Liver (tissue), 9 donors: ENCODE results near the gene GSTA1. TPM values are rescaled to one million over a fixed set of nuclear protein-coding genes. Genes with fewer than 3 reads are reported as not detected.
A peak's percentile ranks its signal among the peaks of the same experiment; 100 is the strongest.
"Not testable (repeated sequence)": the region's sequence is repeated elsewhere in the genome, so short reads cannot be mapped to it uniquely, and the experiment has no call there.

Source experiments
- DNase-seq: peaks from one replicate; pipeline ENCODE4 v3.0.0-alpha.2; 2017; ENCODE audit warnings: low spot score
- H3K27ac ChIP-seq, 2 donors: one replicate each; pipeline ENCODE4 v1.7.0; 2013; ENCODE audit warnings: inconsistent platforms in 2 of 2, low read length in 2 of 2, control low read depth in 1 of 2, low read depth in 1 of 2, mild to moderate bottlenecking in 1 of 2
- H3K27me3 ChIP-seq, 4 donors: one replicate each; pipeline versions ENCODE4 v1.6.1 to v1.7.0; 2013; ENCODE audit warnings: low read length in 3 of 4, inconsistent platforms in 1 of 4, mild to moderate bottlenecking in 1 of 4, moderate library complexity in 1 of 4; ENCODE audit not compliant: control insufficient read depth in 4 of 4, insufficient read depth in 4 of 4
- H3K36me3 ChIP-seq, 4 donors: one replicate each; pipeline versions ENCODE4 v1.6.1 to v1.7.0; 2013; ENCODE audit warnings: low read length in 3 of 4, mild to moderate bottlenecking in 3 of 4, low read depth in 1 of 4, moderate library complexity in 1 of 4; ENCODE audit not compliant: control insufficient read depth in 4 of 4, insufficient read depth in 3 of 4
- H3K4me1 ChIP-seq, 4 donors: one replicate each; pipeline versions ENCODE4 v1.6.1 to v1.7.0; 2013; ENCODE audit warnings: low read length in 3 of 4, mild to moderate bottlenecking in 3 of 4, moderate library complexity in 1 of 4; ENCODE audit not compliant: control insufficient read depth in 4 of 4, insufficient read depth in 4 of 4
- H3K4me3 ChIP-seq, 3 donors: one replicate each; pipeline versions ENCODE4 v1.6.1 to v1.7.0; 2013; ENCODE audit warnings: low read length in 3 of 3, control low read depth in 1 of 3, low read depth in 1 of 3, mild to moderate bottlenecking in 1 of 3
- H3K9ac ChIP-seq, 2 donors: one replicate each; pipeline ENCODE4 v1.7.0; 2013; ENCODE audit warnings: low read length in 2 of 2, mild to moderate bottlenecking in 2 of 2, moderate library complexity in 2 of 2, control low read depth in 1 of 2, low read depth in 1 of 2
- H3K9me3 ChIP-seq, 4 donors: one replicate each; pipeline versions ENCODE4 v1.6.1 to v1.7.0; 2013; ENCODE audit warnings: low read length in 3 of 4; ENCODE audit not compliant: control insufficient read depth in 4 of 4
- ATF3 ChIP-seq: IDR thresholded peaks from 2 replicates; pipeline ENCODE4 v1.6.1; 2016; ENCODE audit warnings: antibody characterized with exemption
- EGR1 ChIP-seq, 2 donors: IDR thresholded peaks; 2 replicates each; pipeline ENCODE4 v1.6.1; 2016 to 2018; ENCODE audit warnings: antibody characterized with exemption in 2 of 2, low read depth in 2 of 2
- FOXA2 ChIP-seq: IDR thresholded peaks from 2 replicates; pipeline ENCODE4 v1.6.1; 2016; ENCODE audit warnings: antibody characterized with exemption
- GABPA ChIP-seq, 2 donors: IDR thresholded peaks in 1 of 2; conservative IDR thresholded peaks in 1 of 2; 2 replicates each; pipeline ENCODE4 v1.6.1; 2016; ENCODE audit warnings: antibody characterized with exemption in 2 of 2, mild to moderate bottlenecking in 1 of 2, moderate library complexity in 1 of 2
- HNF4A ChIP-seq, 2 donors: conservative IDR thresholded peaks; 2 replicates each; pipeline ENCODE4 v1.6.1; 2016; ENCODE audit warnings: antibody characterized with exemption in 2 of 2, mild to moderate bottlenecking in 2 of 2
- HNF4G ChIP-seq: IDR thresholded peaks from 2 replicates; pipeline ENCODE4 v1.6.1; 2016; ENCODE audit warnings: antibody characterized with exemption
- JUND ChIP-seq, 2 donors: IDR thresholded peaks; 2 replicates each; pipeline ENCODE4 v1.6.1; 2016; ENCODE audit warnings: antibody characterized with exemption in 2 of 2
- MAX ChIP-seq: IDR thresholded peaks from 2 replicates; pipeline ENCODE4 v1.6.1; 2016; ENCODE audit warnings: antibody characterized with exemption
- RAD21 ChIP-seq, 2 donors: IDR thresholded peaks; 2 replicates each; pipeline ENCODE4 v1.6.1; 2016; ENCODE audit warnings: antibody characterized with exemption in 2 of 2, mild to moderate bottlenecking in 2 of 2
- REST ChIP-seq: IDR thresholded peaks from 2 replicates; pipeline ENCODE4 v1.6.1; 2016; ENCODE audit warnings: antibody characterized with exemption, mild to moderate bottlenecking
- RXRA ChIP-seq, 2 donors: IDR thresholded peaks; 2 replicates each; pipeline ENCODE4 v1.6.1; 2017 to 2018; ENCODE audit warnings: antibody characterized with exemption in 2 of 2, mild to moderate bottlenecking in 1 of 2
- SP1 ChIP-seq: IDR thresholded peaks from 2 replicates; pipeline ENCODE4 v1.6.1; 2018; ENCODE audit warnings: antibody characterized with exemption, mild to moderate bottlenecking
- TAF1 ChIP-seq: conservative IDR thresholded peaks from 2 replicates; pipeline ENCODE4 v1.6.1; 2016; ENCODE audit warnings: antibody characterized with exemption, mild to moderate bottlenecking
- YY1 ChIP-seq: IDR thresholded peaks from 2 replicates; pipeline ENCODE4 v1.6.1; 2016; ENCODE audit warnings: antibody characterized with exemption, mild to moderate bottlenecking
- WGBS: extraction: QIAGEN DNeasy Blood & Tissue Kit; methylation state at CpG from one replicate; pipeline ENCODE4 v1.1.7; 2013; 5-methylcytosine and 5-hydroxymethylcytosine counted together
- polyA plus RNA-seq, 2 donors: library from polyadenylated mRNA; stranded (reverse) in 1 of 2; unstranded in 1 of 2; fragments of 200-250 nt in 1 of 2; fragments of >200 nt in 1 of 2; fragmentation: Nextera tagmentation in 1 of 2; extraction: Ambion mirVana in 1 of 2; gene quantifications; one replicate each; pipeline versions ENCODE4 v1.2.1 to v1.2.3, GENCODE V29; 2013 to 2015
- total RNA-seq, 2 donors: library from RNA; depleted of rRNA; stranded (reverse); fragments of >200 nt; gene quantifications; one replicate each; pipeline ENCODE4 v1.2.3, GENCODE V29; 2014
- TF ChIP-seq, protein P1 (sequence below): IDR thresholded peaks from 2 replicates; pipeline ENCODE4 v1.6.1; 2016; ENCODE audit warnings: antibody characterized with exemption
- TF ChIP-seq, protein P2 (sequence below): fragments of 150-350 bp; IDR thresholded peaks from 2 replicates; pipeline ENCODE4 v1.5.1; 2017; ENCODE audit warnings: improper control_type of control experiment, low read depth, low read length; ENCODE audit not compliant: missing input control
- donor health status: healthy.
- donor health status: healthy.
- donor health status: healthy.
- donor health status: healthy.
- donor health status: healthy.

Gene GSTA1
- total and polyA plus RNA-seq, 4 donors: 59.4 to 247 (median 145) TPM

DNA sequence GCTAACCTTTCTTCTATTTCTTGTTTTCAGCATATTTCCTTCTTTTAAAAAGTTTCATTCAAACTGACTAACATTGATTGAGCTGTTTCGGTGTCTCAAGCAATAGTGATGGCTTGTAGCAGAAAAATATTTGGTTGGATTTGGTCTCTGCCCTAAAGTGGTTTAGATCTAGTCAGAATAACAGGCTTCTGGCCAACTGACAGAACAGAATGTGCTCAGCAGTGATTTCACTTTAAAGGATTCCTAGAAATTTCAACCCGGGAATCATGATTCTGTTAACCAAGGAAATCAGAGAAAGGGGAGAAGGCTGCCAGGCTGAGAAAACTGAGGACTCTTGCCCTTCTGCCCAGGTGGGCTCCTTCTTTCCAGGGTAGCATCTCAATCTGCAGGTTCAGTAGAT lies 16.6 kb upstream of the GSTA1 start (continued):
- TF ChIP-seq FOXA2: no peak
- TF ChIP-seq, protein P1, sequence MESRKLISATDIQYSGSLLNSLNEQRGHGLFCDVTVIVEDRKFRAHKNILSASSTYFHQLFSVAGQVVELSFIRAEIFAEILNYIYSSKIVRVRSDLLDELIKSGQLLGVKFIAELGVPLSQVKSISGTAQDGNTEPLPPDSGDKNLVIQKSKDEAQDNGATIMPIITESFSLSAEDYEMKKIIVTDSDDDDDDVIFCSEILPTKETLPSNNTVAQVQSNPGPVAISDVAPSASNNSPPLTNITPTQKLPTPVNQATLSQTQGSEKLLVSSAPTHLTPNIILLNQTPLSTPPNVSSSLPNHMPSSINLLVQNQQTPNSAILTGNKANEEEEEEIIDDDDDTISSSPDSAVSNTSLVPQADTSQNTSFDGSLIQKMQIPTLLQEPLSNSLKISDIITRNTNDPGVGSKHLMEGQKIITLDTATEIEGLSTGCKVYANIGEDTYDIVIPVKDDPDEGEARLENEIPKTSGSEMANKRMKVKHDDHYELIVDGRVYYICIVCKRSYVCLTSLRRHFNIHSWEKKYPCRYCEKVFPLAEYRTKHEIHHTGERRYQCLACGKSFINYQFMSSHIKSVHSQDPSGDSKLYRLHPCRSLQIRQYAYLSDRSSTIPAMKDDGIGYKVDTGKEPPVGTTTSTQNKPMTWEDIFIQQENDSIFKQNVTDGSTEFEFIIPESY: no peak

DNA sequence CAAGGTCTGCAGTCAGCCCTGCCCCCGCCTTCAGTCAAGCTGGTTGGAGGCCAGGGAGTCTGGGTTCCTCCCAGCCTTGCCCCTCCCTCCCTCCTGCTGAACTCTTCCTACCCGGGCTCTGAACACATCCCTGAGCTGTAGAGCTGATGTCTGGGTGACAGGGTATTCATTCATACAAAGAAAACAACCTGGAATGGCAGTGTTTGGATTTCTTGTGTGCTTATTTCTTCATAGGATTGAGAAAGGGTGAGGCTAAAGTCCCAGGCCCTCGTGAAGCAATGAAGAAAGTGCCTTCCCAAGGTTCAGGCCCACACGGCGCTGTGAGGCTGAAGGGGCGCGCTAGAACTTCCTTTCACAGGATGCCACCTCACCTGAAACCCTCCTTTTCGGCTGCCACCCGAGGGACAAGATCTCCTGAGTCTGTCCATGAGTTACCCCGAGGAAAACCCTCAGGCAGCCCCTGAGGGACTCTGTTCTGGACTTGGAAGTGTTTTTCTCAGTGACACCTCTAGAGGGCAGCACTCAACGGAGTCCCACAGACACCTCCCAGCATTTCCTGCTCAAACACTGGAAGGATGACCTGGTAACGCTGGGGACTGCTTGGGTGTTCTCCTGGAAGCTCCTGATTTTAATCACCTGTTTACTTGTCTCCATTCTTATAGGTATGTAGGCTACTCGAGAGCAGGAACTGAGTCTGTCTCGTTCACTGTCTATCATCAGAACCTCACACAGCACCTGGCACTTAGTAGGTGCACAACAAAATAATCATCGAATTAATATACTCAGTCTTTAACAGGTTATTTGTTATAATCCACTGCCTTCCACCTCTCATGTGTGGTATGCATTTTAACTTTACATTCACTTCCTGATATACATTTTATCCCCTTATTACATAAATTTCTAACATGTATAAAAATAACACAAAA lies 11.8 kb upstream of the GSTA1 start:
- H3K27me3 ChIP-seq: no peaks in the 10 kb centered on the region
- peaks cover 0 to 14% (median 8%) of the 10 kb centered on the region in 4 donors for H3K4me1 ChIP-seq
- peak overlapping the region; percentile 66 to 77 for H3K27ac ChIP-seq
- 19% methylated on average over 15 of the region's 15 CpGs for WGBS
- TF ChIP-seq RXRA (IDR thresholded peaks at IDR 0.05): peak; percentile 75 to 85
- TF ChIP-seq SP1: peak; percentile 76
- peak; percentile 84 to 91 for TF ChIP-seq HNF4A (conservative IDR thresholded peaks at IDR 0.05)
- TF ChIP-seq FOXA2: no peak
- TF ChIP-seq MAX: no peak
- peak; percentile 38 for TF ChIP-seq TAF1
- TF ChIP-seq HNF4G: peak; percentile 71
- TF ChIP-seq GABPA (IDR thresholded peaks at IDR 0.05 in 1 of 2, conservative IDR thresholded peaks at IDR 0.05 in 1 of 2): no peak
- no peak for TF ChIP-seq EGR1 (IDR thresholded peaks at IDR 0.05; ENCODE audit: low read depth in 2 of 2)
- peak; percentile 63 for TF ChIP-seq ATF3
- TF ChIP-seq, protein P1: peak; percentile 27
- no peak for TF ChIP-seq REST
- TF ChIP-seq YY1: peak; percentile 32
- TF ChIP-seq RAD21 (IDR thresholded peaks at IDR 0.05): peak; percentile 61 to 77
- TF ChIP-seq JUND (IDR thresholded peaks at IDR 0.05): peak; percentile 68 to 81
- TF ChIP-seq, protein P2, sequence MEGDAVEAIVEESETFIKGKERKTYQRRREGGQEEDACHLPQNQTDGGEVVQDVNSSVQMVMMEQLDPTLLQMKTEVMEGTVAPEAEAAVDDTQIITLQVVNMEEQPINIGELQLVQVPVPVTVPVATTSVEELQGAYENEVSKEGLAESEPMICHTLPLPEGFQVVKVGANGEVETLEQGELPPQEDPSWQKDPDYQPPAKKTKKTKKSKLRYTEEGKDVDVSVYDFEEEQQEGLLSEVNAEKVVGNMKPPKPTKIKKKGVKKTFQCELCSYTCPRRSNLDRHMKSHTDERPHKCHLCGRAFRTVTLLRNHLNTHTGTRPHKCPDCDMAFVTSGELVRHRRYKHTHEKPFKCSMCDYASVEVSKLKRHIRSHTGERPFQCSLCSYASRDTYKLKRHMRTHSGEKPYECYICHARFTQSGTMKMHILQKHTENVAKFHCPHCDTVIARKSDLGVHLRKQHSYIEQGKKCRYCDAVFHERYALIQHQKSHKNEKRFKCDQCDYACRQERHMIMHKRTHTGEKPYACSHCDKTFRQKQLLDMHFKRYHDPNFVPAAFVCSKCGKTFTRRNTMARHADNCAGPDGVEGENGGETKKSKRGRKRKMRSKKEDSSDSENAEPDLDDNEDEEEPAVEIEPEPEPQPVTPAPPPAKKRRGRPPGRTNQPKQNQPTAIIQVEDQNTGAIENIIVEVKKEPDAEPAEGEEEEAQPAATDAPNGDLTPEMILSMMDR: peak; percentile 59
- H3K4me3 ChIP-seq: peak overlapping the region; percentile 21 to 63 (median 56)
- no peaks in the 10 kb centered on the region for H3K36me3 ChIP-seq
- H3K9ac ChIP-seq: no peak overlapping the region
- DNase-seq: peak; percentile 56
- no peaks in the 10 kb centered on the region for H3K9me3 ChIP-seq

DNA sequence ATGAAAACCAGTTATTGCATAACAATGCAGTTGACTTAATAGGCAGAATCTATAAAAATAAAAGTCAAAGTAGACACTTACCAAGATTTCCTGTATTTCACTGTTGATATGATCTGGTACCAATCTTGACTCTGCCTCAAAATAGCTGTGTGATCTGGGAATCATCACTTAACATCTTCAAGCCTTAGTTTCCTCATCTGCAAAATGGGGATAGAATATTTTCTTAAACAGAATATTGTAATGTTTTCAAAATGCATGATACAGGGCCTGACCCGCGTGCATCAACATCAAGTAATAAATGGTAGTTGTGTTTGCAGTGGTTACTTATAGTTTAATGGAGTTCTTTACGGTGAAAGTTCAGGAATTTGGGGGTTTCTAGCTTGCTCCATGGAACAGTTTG lies 10.9 kb upstream of the GSTA1 start:
- not testable (repeated sequence) for H3K9ac ChIP-seq, H3K9me3 ChIP-seq, DNase-seq, H3K27me3 ChIP-seq, H3K4me3 ChIP-seq, H3K36me3 ChIP-seq
- Histone ChIP-seq H3K4me1 (peaks cover 0 to 14% (median 8%) of the 10 kb centered on the region in 4 donors), H3K27ac (peak overlapping the region in 1 of 2 donors; percentile 34)
- 76% methylated on average over 3 of the region's 3 CpGs for whole genome bisulfite sequencing
